Epithelial cell of proximal tubule (primary cell): ENCODE data around the gene SAP25. TPM values are rescaled to one million over a fixed set of nuclear protein-coding genes. Genes with fewer than 3 reads are reported as not detected.
"Not testable (repeated sequence)": the region's sequence is repeated elsewhere in the genome, so short reads cannot be mapped to it uniquely, and the experiment has no call there.

Source experiments
- DNase-seq: peaks from one replicate; pipeline ENCODE4 v3.0.0-alpha.2; 2011; ENCODE audit warnings: low read depth
- H3K4me3 ChIP-seq: 2 replicates; pipeline ENCODE4 v1.5.1; 2011; ENCODE audit warnings: low read depth, mild to moderate bottlenecking, low read length
- CTCF ChIP-seq: conservative IDR thresholded peaks from 2 replicates; pipeline ENCODE4 v1.5.1; 2012; ENCODE audit warnings: low read depth, mild to moderate bottlenecking, low read length
- total RNA-seq: library from RNA; depleted of rRNA; stranded (reverse); fragments of >200 nt; gene quantifications from 2 replicates; pipeline ENCODE4 v1.2.3, GENCODE V29; 2015

SAP25 gene
- total RNA-seq, 1 donor from 2014 or later = 1.7 TPM

- peak overlapping the region; percentile 39 for H3K4me3 ChIP-seq
- peak; percentile 36 for TF ChIP-seq CTCF
- no peak for DNase-seq
These were observed 4.5 kb downstream of the SAP25 start for GRCh38 chr7:100568896-100569844.

DNA sequence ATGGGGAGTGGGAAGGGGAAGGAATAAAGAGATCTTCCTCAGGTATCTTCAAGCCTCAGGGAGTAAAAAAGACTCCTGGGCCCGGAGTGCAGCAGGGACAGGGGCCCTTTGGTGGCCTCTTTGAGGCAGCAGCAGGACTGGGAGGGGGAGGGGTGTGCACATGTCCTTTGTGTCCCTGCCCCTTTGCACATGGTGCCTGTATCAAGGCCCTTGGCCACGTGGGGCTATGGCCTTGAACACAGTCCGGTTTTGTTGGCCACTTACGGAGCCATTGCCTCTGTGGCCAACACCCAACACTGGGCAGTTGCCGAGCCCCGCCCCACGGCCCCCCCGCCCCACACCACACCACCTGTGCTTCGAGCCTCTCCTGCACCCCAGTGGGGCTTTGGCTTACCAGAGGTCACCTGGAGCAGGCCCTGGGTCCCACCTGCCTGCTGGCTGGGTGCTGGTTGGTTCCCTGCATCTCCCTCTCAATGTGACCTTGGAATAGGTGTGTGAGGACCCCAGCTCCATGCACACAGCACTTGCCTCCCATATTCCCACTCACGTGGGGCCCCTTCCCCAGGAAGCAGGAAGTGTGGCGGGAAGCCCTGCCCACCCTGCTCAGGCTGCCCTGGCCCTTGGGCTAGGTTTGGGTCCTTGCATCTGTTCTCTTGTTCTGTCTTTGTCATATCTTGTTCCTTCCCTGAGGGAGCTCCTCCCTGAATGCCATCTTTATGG lies 5.4 kb downstream of the SAP25 start:
- no peak overlapping the region for H3K4me3 ChIP-seq
- no peak for TF ChIP-seq CTCF
- DNase-seq = no peak

GRCh38 chr7:100567751-100568175 lies 5.9 kb downstream of the SAP25 start:
- no peak for TF ChIP-seq CTCF
- no peak overlapping the region for H3K4me3 ChIP-seq
- no peak for DNase-seq

DNA sequence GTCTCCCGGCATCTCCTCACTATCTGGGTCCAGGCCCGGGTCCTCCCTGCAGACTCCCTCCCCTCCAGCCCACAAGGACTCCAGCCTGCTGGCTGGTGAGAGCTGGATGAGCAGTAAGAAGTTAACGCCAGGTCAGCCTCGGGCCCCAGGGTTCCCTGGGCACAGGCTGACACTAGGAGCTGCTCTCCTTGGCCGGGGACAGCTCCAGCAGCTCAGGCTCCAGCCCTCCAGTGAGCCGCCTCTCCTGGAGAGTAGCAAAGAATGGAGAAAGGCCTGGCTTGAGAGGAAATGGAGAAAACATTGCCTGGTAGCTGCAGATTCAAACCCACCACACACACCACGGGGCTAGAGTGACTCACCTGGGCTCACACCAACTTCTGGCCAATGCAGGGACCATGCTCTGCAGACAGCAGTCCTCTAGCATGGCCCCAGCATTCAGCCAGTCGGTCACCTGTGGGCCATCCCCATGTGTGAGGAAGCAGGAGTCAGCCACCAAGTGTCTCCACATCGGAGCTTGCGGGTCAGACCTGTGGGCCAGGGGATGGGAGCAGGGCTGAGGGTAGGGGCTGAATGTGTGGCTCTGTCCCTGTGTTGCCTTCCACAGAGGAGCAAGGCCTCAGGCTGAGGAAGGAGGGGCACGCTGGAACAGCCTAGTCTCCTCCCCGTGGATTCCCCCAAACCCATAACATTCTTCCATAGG lies 6.5 kb downstream of the SAP25 start:
- H3K4me3 ChIP-seq = no peak overlapping the region
- no peak for DNase-seq
- TF ChIP-seq CTCF = no peak

DNA sequence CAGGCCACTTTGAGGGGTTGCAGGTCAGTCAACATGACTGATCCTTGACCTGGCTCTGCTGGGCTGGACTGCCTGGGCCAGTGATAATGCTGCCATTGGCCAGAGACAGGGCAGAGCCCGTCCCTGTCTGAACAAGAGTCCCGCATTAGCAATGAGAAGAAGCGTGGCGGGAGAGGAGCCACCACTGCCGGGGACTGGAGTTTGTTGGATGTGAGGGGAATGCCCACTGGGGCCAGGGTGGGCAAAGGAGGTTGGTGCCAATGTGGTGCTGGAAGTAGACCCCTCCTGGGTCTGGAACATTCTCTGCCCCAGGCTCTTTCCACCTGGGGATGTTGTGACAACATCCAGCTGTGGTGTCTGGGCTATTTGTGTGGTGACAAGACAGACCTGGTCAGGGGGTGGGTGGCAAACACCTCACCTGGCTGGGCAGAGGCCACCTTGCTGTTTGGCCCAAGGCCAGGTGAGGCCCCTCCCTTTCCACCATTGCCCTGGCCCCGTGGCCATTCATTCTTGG lies 7.6 kb downstream of the SAP25 start:
- no peak for DNase-seq
- TF ChIP-seq CTCF = no peak
- H3K4me3 ChIP-seq = no peak overlapping the region

DNA sequence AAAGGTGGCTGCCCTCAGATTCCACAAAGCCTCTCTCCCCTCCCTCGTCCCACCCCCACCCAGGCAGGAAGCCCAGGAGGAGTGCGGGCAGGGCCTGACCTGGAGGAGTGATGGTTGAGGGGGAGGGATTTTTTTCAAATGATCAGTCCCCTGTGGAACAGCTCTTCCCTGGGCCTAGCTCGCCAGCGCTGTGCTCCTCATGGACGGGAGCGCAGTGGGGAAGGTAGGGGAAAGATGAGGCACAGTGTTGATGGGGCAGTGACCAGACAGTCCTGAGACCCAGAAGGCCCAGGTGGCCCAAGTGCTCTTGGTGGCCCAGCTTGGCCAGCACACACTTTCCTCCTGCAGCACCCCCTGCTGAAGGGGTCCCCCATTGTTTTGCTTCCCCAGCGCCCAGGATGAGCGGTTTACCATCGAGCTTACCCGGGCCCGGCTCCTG lies 8.5 kb downstream of the SAP25 start:
- TF ChIP-seq CTCF = no peak
- no peak overlapping the region for H3K4me3 ChIP-seq

DNA sequence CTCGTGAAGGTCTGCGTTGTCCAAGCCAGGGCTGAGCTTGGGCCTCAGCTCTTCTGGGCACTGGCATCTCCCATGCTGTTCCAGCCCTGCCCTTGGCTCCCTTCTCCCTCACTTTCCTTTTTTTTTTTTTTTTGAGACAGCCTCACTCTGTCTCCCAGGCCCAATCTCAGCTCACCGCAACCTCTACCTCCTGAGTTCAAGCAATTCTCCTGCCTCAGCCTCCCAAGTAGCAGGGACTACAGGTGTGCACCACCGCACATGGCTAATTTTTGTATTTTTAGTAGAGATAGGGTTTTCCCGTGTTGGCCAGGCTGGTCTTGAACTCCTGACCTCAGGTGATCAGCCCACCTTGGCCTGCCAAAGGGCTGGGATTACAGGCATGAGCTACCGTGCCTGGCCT lies 9.3 kb downstream of the SAP25 start:
- not testable (repeated sequence) for DNase-seq, H3K4me3 ChIP-seq

More for the DNA sequence above, 8.5 kb downstream of the SAP25 start:
- no peak for DNase-seq
